ENCODE measurements around the gene CELF1.

CELF1 gene

DNA sequence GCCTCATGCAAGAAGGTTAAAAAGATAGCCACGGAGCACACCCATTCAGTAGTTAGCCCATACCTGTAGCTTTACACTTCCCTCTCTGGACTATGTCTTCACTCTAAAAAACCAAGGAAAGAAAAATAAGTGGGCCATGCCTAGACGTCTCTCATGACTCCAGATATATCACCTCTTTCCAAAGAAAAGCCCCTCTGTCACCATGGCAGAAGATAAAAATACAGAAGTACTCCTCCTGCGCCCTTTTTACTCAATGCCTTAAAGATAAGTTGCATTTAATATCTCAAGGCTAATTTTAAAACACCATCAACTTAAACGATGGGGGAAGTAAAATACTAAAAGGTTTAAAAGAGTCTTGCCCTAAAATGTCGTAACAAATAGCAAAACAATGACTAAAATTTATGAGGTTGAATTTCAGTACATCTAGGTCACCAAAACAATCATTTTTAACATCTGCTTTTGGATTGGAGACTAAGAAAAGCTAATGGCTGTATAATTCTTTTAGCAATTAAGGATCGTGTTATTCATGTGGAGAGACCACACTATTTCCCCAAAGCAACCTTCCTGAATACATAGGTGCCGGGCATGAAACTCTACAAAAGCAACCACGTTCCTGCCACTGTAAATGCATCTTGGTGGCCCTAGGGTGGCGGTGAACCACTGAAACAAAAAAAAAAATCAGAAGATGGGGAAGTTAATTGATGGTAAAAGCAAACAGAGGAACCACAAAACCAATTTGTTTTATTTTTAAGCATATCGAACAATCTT lies 46.0 kb downstream of the CELF1 start:
- no peak overlapping the region for H3K4me3 ChIP-seq (ENCODE audit: control insufficient read depth, low read depth, low read length)
- TF ChIP-seq, protein P1, sequence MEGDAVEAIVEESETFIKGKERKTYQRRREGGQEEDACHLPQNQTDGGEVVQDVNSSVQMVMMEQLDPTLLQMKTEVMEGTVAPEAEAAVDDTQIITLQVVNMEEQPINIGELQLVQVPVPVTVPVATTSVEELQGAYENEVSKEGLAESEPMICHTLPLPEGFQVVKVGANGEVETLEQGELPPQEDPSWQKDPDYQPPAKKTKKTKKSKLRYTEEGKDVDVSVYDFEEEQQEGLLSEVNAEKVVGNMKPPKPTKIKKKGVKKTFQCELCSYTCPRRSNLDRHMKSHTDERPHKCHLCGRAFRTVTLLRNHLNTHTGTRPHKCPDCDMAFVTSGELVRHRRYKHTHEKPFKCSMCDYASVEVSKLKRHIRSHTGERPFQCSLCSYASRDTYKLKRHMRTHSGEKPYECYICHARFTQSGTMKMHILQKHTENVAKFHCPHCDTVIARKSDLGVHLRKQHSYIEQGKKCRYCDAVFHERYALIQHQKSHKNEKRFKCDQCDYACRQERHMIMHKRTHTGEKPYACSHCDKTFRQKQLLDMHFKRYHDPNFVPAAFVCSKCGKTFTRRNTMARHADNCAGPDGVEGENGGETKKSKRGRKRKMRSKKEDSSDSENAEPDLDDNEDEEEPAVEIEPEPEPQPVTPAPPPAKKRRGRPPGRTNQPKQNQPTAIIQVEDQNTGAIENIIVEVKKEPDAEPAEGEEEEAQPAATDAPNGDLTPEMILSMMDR (IDR thresholded peaks at IDR 0.05; ENCODE audit: control insufficient read depth, insufficient read depth, low read depth, low read length, missing control alignments): no peak
- DNase-seq (ENCODE audit: low read depth): peak; percentile 35

DNA sequence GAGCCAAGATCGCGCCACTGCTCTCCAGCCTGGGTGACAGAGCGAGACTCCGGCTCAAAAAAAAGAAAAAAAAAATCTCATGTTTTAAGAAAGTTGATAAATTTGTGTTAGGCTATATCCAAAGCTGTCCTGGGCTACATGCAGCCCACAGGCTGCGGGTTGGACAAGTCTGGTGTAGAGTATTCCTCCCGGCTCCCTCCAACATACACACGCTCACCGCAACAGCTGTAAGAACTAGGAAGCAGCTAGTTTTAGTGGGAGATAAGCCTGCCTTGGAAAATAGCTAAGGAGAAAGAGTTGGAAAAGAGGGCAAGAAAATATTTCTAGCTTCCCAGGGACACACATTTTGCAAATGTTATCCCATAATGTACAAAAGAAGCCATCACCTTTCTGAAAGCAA lies 46.6 kb downstream of the CELF1 start:
- TF ChIP-seq, protein P1 (IDR thresholded peaks at IDR 0.05; ENCODE audit: control insufficient read depth, insufficient read depth, low read depth, low read length, missing control alignments): no peak
- no peak for DNase-seq (ENCODE audit: low read depth)
- H3K4me3 ChIP-seq (ENCODE audit: control insufficient read depth, low read depth, low read length): no peak overlapping the region

DNA sequence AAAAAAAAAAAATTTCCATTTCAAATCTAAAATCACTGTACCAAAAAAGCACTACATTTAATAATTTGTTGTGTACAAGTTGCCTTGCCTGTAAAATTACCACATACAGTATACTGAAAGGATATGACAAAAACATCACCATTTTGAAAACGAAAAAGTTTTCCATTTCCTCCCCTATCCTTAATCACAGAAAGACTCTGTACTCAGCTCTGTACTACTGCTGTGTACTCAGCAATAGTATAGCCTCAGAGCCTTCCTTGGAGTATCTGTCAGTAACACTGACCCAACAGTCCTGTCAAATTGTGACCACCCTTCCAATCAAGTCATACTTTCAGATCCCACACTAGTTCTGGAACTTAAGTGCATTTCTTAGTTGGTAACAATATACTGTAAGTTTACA lies 48.0 kb downstream of the CELF1 start:
- TF ChIP-seq, protein P1 (IDR thresholded peaks at IDR 0.05; ENCODE audit: control insufficient read depth, insufficient read depth, low read depth, low read length, missing control alignments): no peak
- H3K4me3 ChIP-seq (ENCODE audit: control insufficient read depth, low read depth, low read length): no peak overlapping the region
- DNase-seq (ENCODE audit: low read depth): no peak

DNA sequence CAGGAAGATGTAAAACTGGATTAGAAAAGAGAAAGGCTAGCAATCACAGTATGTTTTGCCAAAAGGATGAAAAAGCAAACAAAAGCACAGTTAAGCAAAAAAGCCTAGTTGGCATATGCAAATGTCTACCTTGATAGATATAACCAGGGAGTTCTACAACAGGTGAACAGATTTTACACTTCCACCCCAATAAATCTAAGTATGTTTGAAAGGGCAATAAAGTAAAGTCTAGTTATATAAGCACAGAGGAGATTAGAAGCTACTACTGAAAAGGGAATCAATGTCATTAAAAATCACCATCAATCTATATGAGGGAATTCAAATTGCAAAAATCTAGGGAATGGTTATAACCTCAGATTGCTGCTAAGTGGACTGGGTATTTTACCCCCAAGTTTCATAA lies 49.7 kb downstream of the CELF1 start:
- DNase-seq (ENCODE audit: low read depth): no peak
- no peak overlapping the region for H3K4me3 ChIP-seq (ENCODE audit: control insufficient read depth, low read depth, low read length)
- TF ChIP-seq, protein P1 (IDR thresholded peaks at IDR 0.05; ENCODE audit: control insufficient read depth, insufficient read depth, low read depth, low read length, missing control alignments): no peak

DNA sequence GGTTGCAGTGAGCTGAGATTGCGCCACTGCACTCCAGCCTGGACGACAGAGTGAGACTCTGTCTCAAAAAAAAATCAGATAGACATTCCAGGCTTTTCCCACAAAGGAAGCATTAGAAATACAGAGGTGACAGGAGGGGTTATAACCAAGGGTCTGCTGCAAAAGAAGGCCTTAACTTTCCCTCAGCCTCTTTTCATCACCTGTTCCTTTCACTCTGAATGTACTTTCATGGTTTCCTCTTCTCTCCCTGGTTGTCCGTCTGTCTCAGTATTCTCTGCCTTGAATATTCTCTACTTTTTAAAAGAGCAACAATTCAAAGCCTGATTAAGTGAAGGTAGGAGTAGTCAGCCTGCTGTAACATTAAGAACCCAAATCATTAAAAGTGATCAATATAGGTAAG lies 50.2 kb downstream of the CELF1 start:
- DNase-seq (ENCODE audit: low read depth): no peak
- TF ChIP-seq, protein P1 (IDR thresholded peaks at IDR 0.05; ENCODE audit: control insufficient read depth, insufficient read depth, low read depth, low read length, missing control alignments): no peak
- no peak overlapping the region for H3K4me3 ChIP-seq (ENCODE audit: control insufficient read depth, low read depth, low read length)

DNA sequence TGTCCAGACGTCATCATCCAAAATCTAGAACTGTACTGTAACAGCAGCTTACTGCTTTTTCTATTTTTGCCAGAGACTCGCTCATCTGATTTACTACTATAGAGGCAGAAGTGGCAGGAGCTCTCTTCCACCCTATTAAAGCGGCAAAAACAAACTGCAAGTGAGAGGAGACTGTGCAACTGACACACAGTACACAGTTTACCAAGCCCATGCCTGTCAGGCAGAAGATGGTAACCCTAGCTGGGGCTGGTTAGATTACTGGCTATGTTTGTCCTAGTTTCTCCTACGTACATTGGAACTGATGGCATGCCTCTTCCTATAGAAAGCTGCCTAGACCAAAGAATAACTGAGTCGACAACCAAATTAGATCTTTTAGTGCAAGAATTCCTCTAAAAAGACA lies 51.8 kb downstream of the CELF1 start:
- TF ChIP-seq, protein P1 (IDR thresholded peaks at IDR 0.05; ENCODE audit: control insufficient read depth, insufficient read depth, low read depth, low read length, missing control alignments): no peak
- DNase-seq (ENCODE audit: low read depth): no peak
- no peak overlapping the region for H3K4me3 ChIP-seq (ENCODE audit: control insufficient read depth, low read depth, low read length)

All from AG09309 (cell line).